Brain microvascular endothelial cell (primary cell): ENCODE measurements around the gene EFNA5.

Experiments used
- DNase-seq: peaks from one replicate; pipeline ENCODE4 v3.0.0-alpha.2; 2020
- H3K27ac ChIP-seq: fragments of 250-450 bp; sonication (Bioruptor Pico); 2 replicates; pipeline ENCODE4 v1.5.1; 2020; ENCODE audit warnings: mild to moderate bottlenecking, moderate library complexity
- H3K27me3 ChIP-seq: fragments of 250-450 bp; sonication (Bioruptor Pico); replicated peaks from 2 replicates; pipeline ENCODE4 v1.5.1; 2020; ENCODE audit warnings: mild to moderate bottlenecking
- H3K36me3 ChIP-seq: fragments of 250-450 bp; sonication (Bioruptor Pico); replicated peaks from 2 replicates; pipeline ENCODE4 v1.5.1; 2020; ENCODE audit warnings: mild to moderate bottlenecking
- H3K4me3 ChIP-seq: 2 replicates; pipeline ENCODE4 v1.5.1; 2011; ENCODE audit warnings: low read depth, mild to moderate bottlenecking, control low read depth, low read length, moderate library complexity
- in situ Hi-C: cut with HindIII; loops from 2 replicates; pipeline ENCODE4 v1.10.0; 2017; ENCODE audit warnings: low sequenced_read_pairs, low pct_ligation_motif_present
- TF ChIP-seq, protein P1 (sequence below): IDR thresholded peaks from 2 replicates; pipeline ENCODE4 v1.5.1; 2011; ENCODE audit warnings: low read depth, mild to moderate bottlenecking, moderate library complexity, low read length, control low read depth, inconsistent platforms; ENCODE audit errors: missing control alignments

EFNA5 gene

DNA sequence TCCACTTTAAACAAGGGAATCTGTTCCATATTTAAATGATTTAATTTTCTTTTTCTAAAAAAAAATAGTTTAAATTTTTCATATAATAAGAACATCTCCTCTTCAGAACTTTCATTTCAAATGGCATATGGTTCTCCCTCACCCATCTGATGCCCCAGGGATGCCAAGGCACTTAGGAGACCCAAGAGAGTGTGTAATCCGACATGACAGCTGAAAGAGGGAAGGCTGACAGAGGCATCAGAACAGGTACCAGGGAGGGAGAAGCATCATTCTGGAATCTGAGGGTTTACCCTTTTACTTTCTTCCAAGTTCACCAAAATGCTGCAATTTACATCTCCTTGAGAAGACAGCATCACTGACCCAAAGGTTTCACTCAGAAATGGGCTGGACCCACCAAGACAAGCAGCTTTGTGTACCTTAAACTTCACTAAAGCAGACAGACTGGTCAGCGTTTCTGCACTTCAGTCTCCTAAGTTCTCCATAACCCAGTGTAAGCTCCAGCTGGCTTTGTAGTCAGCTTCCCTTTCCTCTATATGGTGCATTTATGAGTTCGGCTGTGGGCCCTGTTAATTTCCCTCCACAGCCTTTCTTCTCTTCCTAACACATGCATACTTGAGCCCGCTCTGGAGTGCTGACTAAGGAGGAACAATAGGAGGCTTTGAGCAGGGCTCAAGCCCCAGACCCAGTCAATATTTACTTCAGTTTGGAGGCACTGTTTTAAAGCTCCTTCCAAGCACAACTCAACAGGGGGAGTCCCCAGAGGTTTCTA, 17.7 kb downstream of the EFNA5 start:
- no peaks in the 10 kb centered on the region for H3K36me3 ChIP-seq
- no peaks in the 10 kb centered on the region for H3K27me3 ChIP-seq
- H3K4me3 ChIP-seq = no peak overlapping the region
- DNase-seq = no peak
- no peak overlapping the region for H3K27ac ChIP-seq
- in situ Hi-C loops = no loop called here
- TF ChIP-seq, protein P1, sequence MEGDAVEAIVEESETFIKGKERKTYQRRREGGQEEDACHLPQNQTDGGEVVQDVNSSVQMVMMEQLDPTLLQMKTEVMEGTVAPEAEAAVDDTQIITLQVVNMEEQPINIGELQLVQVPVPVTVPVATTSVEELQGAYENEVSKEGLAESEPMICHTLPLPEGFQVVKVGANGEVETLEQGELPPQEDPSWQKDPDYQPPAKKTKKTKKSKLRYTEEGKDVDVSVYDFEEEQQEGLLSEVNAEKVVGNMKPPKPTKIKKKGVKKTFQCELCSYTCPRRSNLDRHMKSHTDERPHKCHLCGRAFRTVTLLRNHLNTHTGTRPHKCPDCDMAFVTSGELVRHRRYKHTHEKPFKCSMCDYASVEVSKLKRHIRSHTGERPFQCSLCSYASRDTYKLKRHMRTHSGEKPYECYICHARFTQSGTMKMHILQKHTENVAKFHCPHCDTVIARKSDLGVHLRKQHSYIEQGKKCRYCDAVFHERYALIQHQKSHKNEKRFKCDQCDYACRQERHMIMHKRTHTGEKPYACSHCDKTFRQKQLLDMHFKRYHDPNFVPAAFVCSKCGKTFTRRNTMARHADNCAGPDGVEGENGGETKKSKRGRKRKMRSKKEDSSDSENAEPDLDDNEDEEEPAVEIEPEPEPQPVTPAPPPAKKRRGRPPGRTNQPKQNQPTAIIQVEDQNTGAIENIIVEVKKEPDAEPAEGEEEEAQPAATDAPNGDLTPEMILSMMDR = no peak

DNA sequence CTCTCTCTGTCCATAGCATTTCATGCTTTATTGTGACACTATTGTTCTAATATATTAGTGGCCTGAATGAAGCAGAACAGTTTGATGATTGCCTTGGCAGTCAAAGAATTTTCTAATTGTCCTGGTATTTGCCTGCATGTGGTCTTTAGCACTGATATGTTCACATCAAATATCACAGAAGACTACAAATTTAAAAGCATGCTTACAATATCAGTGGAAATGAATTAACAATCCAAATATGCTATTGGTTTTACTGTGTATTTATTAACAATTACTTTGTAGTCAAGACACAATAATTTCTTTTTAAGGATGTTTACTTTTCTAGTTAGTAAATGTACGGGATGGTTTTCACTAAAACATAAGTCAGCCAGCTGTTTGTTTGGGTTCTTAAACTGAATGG, 18.3 kb downstream of the EFNA5 start:
- H3K36me3 ChIP-seq = no peaks in the 10 kb centered on the region
- DNase-seq = no peak
- TF ChIP-seq, protein P1 = no peak
- H3K27ac ChIP-seq = no peak overlapping the region
- no peak overlapping the region for H3K4me3 ChIP-seq
- in situ Hi-C loops = no loop called here
- no peaks in the 10 kb centered on the region for H3K27me3 ChIP-seq

DNA sequence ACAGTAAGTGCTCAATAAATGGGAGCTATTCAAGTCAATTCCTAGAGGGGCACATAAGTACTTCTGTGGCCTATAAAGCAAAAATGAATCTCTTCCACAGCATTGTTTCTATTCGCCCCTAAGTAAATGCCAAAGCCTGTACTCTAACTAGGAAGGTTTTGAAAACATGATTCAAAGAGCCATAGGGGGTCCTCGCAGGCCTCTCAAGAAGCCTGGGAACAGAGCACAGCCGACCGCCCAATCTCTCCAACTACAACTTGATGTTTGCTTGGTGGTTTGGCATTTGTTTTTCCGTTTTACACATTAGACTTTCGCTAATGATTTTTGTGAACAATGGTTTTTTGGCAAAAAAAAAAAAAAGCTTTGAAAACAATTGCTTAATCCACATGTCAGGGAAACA, 19.4 kb downstream of the EFNA5 start:
- Histone ChIP-seq H3K36me3 (no peaks in the 10 kb centered on the region), H3K27ac (no peak overlapping the region), H3K27me3 (no peaks in the 10 kb centered on the region), H3K4me3 (no peak overlapping the region)
- DNase-seq = no peak
- TF ChIP-seq, protein P1 = no peak
- in situ Hi-C loops = no loop called here

DNA sequence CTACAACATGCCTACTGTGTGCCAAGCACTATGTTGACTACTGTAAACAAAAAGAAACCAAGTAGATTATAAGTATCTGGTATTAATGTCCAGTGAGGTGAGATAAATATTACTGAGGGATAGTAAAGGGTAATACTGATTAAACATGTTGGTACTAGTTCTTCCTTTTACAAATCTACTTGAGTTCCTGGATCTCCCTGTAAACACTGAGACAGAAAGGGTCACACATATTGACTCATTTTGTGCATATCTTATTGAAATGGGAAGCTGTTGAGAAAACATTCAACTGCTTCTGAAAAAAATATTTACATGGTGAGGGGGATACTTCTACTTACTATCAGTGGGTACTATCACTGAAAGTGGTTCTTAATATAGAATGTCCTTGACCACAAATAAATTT, 24.3 kb downstream of the EFNA5 start:
- TF ChIP-seq, protein P1 = no peak
- Histone ChIP-seq H3K27me3 (no peaks in the 10 kb centered on the region), H3K36me3 (no peaks in the 10 kb centered on the region), H3K4me3 (no peak overlapping the region), H3K27ac (no peak overlapping the region)
- in situ Hi-C loops = no loop called here
- DNase-seq = no peak

DNA sequence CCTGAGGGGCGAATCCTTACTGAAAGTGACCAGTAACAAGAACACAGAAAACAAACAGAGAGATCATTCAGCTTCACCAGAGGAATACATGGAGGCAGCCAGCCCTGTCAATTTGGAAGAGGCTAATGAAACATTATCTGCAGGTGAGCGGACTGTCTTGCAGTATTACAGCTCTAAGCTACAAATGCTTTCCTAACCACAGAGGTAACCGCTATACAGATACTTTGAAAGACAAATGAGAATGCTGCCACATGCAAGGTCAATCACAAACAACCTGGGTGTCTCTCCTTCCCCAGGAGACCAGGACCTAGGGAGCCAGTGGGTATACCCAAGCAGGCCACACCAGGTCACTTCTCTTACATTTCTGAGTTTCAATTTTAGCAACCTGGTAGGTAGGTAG, 30.2 kb downstream of the EFNA5 start:
- H3K4me3 ChIP-seq = no peak overlapping the region
- in situ Hi-C loops = no loop called here
- no peak for DNase-seq
- H3K36me3 ChIP-seq = no peaks in the 10 kb centered on the region
- no peaks in the 10 kb centered on the region for H3K27me3 ChIP-seq
- TF ChIP-seq, protein P1 = no peak
- no peak overlapping the region for H3K27ac ChIP-seq

DNA sequence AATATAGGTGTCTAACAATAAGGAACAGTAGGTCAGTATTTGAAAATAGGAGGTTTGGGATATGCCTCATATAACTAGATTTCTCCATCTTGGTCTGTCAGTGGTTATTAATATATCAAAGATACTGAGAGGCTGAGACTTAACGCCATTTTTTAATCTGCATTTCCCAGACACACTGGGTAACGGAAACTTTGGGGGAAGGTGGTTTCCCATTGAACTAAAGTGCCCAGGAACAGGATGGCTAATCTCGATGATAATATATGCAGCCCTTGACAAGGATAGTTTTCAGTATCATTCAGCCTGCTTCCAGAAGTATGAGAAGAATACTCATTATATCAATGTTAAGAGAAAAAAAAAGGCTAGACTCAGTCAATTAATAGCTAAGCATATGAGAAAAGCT, 30.7 kb downstream of the EFNA5 start:
- Histone ChIP-seq H3K27ac (no peak overlapping the region), H3K36me3 (no peaks in the 10 kb centered on the region), H3K4me3 (no peak overlapping the region), H3K27me3 (no peaks in the 10 kb centered on the region)
- no peak for DNase-seq
- in situ Hi-C loops = no loop called here
- TF ChIP-seq, protein P1 = no peak
